ENCODE data around the gene IQSEC1. TPM values are rescaled to one million over a fixed set of nuclear protein-coding genes. Genes with fewer than 3 reads are reported as not detected.

IQSEC1 gene
- total and polyA plus RNA-seq, 9 of the 15 experiments (the other 6 are each of a cell fraction or from before 2014, with no cell fraction given), result 0.56 to 39.0 (median 6.8) TPM

GRCh38 chr3:12893247-12893646, 180.0 kb downstream of the IQSEC1 start:
- no peaks in the 10 kb centered on the region for H3K9me3 ChIP-seq (replicated peaks; ENCODE audit: control insufficient read depth, insufficient read depth, low read depth, low read length)
- no peak overlapping the region for H3K4me2 ChIP-seq (ENCODE audit: insufficient read depth, low read length)
- WGBS (ENCODE audit: insufficient coverage, low coverage, missing lambda C conversion rate), result 52% methylated on average over 2 of the region's 2 CpGs
- ChIA-PET POLR2A (interaction anchor here (0.6 kb wide), 2 partner anchors 10 to 12 kb away, joined by 3 to 4 read pairs; no protein-coding TSS in a partner anchor), CTCF (ENCODE audit: low intra/inter-chr PET ratio) (interaction anchor here (1.9 kb wide), 1 partner anchor 758 kb away, joined by 7 read pairs; no protein-coding TSS in a partner anchor)
- DNase-seq (ENCODE audit: extremely low read depth in 1 of 4, low spot score in 3 of 4), result no peak
- H2AFZ ChIP-seq (ENCODE audit: low read depth, low read length), result no peak overlapping the region
- intact Hi-C loops (cut with micrococcal nuclease), result loop anchor here (5.0 kb wide), 1 partner anchor 36 kb away; no protein-coding TSS in a partner anchor
- no peak for TF ChIP-seq HNRNPL (IDR thresholded peaks at IDR 0.05; ENCODE audit: low read depth, low read length)
- no peak for TF ChIP-seq ATF4 (CRISPR knock-in tag; IDR thresholded peaks at IDR 0.05)
- no peak for TF ChIP-seq ZBTB9 (CRISPR knock-in tag; IDR thresholded peaks at IDR 0.05)
- ATAC-seq, result no peak
- peaks cover 4% of the 10 kb centered on the region; the same call in 1 of the 2 replicates for H4K20me1 ChIP-seq (replicated peaks; ENCODE audit: control insufficient read depth, insufficient read depth, low read length)
- H3K4me1 ChIP-seq (replicated peaks in 1 of 2; ENCODE audit: control insufficient read depth in 2 of 2, insufficient read depth in 2 of 2, low read length in 2 of 2), result peaks cover 9 to 22% of the 10 kb centered on the region in 2 experiments; a peak in 4 of 5 replicates
- no peak overlapping the region for H3K27ac ChIP-seq (ENCODE audit: extremely low read depth, low read depth, low read length)
- no peaks in the 10 kb centered on the region for H3K9me1 ChIP-seq (ENCODE audit: control insufficient read depth, insufficient read depth, low read length)
- no peak for FAIRE-seq
- in situ Hi-C loops (cut with MboI), result loop anchor here (25.0 kb wide), 1 partner anchor 756 kb away; no protein-coding TSS in a partner anchor
- H3K27me3 ChIP-seq (ENCODE audit: control insufficient read depth in 2 of 2, insufficient read depth in 2 of 2, low read length in 2 of 2), result no peaks in the 10 kb centered on the region
- H3K79me2 ChIP-seq (ENCODE audit: control insufficient read depth, insufficient read depth, low read length), result no peaks in the 10 kb centered on the region
- H3K9ac ChIP-seq (ENCODE audit: insufficient read depth in 1 of 2, low read depth in 2 of 2, low read length in 2 of 2), result no peak overlapping the region
- H3K36me3 ChIP-seq (ENCODE audit: control insufficient read depth, insufficient read depth, low read length), result 0 out of 3 replicates have a peak, but pooled peaks cover 4% of the 10 kb centered on the region
- BruUV-seq (replicated peaks), result no TSS peak
- H3K4me3 ChIP-seq, result no peak overlapping the region
